HFFc6 (cell line): Measurements from ENCODE around the gene CLCN1. TPM values are rescaled to one million over a fixed set of nuclear protein-coding genes. Genes with fewer than 3 reads are reported as not detected.
A peak's percentile ranks its signal among the peaks of the same experiment; 100 is the strongest.

Source experiments
- DNase-seq: peaks from one replicate; pipeline ENCODE4 v3.0.0-alpha.2; 2018
- H3K27ac Mint-ChIP-seq: 2 replicates; pipeline ENCODE4 v1.8.0; 2020; ENCODE audit warnings: mild to moderate bottlenecking, mixed read lengths
- H3K27me3 Mint-ChIP-seq: 2 replicates; pipeline ENCODE4 v1.8.0; 2021; ENCODE audit warnings: mild to moderate bottlenecking, moderate library complexity, mixed read lengths; ENCODE audit not compliant: insufficient read depth
- H3K36me3 Mint-ChIP-seq: 2 replicates; pipeline ENCODE4 v1.8.0; 2021; ENCODE audit warnings: low read depth, mixed read lengths
- H3K4me1 Mint-ChIP-seq: 2 replicates; pipeline ENCODE4 v1.8.0; 2020; ENCODE audit warnings: low read depth, mixed read lengths
- H3K4me3 Mint-ChIP-seq: 2 replicates; pipeline ENCODE4 v1.8.0; 2020; ENCODE audit warnings: mild to moderate bottlenecking, moderate library complexity, mixed read lengths
- H3K9me3 Mint-ChIP-seq: 2 replicates; pipeline ENCODE4 v1.8.0; 2020; ENCODE audit warnings: mild to moderate bottlenecking, mixed read lengths
- total RNA-seq, 6 experiments: library from RNA; stranded (reverse); fragmentation: NEBNext Ultra II Directional; extraction: Animal tissue kit (Norgen Biotek cat#: 25700); gene quantifications; 2 replicates in 1 of 6; 3 replicates in 5 of 6; pipeline ENCODE4 v1.2.3, GENCODE V29; 2021
- TF ChIP-seq, protein P1 (sequence below): fragments of 200-600 bp; sonication (generic); IDR thresholded peaks from 2 replicates; pipeline ENCODE4 v1.5.0; 2021; ENCODE audit warnings: antibody characterized with exemption, mild to moderate bottlenecking

The CLCN1 gene
- total RNA-seq, 6 experiments from 2014 or later = not detected

DNA sequence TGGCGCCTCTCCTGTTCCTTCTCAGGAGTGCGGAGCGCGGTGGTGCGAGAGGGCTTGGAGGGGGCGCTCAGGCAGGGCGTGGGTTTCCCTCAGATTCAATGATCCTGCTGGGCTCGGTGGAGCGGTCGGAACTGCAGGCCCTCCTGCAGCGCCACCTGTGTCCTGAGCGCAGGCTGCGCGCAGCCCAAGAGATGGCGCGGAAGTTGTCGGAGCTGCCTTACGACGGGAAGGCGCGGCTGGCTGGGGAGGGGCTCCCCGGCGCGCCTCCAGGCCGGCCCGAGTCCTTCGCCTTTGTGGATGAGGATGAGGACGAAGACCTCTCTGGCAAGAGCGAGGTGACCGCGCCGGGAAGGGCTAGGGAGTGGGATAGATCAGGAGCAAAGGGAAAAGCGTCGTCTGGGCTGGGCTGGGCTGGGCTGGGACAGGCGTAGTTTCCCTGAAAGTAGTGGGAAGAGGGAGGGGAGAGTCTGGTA lies 29.6 kb downstream of the CLCN1 start:
- Mint-ChIP-seq H3K9me3 (no peaks in the 10 kb centered on the region), H3K27me3 (peaks cover 45% of the 10 kb centered on the region)

DNA sequence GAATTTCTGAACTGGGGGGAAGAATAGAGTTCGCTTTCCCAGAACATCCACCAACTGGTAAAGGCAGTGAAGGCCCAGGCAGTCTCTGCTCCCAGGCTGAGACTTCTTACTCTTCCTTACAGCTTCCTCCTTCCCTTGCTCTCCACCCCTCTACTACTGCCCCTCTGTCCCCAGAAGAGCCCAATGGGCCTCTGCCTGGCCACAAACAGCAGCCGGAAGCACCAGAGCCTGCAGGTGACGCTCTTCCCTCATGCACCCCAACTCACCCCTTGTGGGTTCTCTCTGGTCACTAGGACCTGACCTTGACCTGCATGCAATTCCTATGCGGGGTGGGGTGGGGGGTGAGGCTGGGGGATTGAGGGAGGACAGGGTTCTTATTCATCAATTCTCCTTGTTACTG lies 30.1 kb downstream of the CLCN1 start:
- no peaks in the 10 kb centered on the region for H3K9me3 Mint-ChIP-seq
- no peak overlapping the region for H3K27ac Mint-ChIP-seq
- TF ChIP-seq, protein P1, sequence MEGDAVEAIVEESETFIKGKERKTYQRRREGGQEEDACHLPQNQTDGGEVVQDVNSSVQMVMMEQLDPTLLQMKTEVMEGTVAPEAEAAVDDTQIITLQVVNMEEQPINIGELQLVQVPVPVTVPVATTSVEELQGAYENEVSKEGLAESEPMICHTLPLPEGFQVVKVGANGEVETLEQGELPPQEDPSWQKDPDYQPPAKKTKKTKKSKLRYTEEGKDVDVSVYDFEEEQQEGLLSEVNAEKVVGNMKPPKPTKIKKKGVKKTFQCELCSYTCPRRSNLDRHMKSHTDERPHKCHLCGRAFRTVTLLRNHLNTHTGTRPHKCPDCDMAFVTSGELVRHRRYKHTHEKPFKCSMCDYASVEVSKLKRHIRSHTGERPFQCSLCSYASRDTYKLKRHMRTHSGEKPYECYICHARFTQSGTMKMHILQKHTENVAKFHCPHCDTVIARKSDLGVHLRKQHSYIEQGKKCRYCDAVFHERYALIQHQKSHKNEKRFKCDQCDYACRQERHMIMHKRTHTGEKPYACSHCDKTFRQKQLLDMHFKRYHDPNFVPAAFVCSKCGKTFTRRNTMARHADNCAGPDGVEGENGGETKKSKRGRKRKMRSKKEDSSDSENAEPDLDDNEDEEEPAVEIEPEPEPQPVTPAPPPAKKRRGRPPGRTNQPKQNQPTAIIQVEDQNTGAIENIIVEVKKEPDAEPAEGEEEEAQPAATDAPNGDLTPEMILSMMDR = no peak
- no peaks in the 10 kb centered on the region for H3K36me3 Mint-ChIP-seq
- H3K27me3 Mint-ChIP-seq = peaks cover 42% of the 10 kb centered on the region
- H3K4me1 Mint-ChIP-seq = no peaks in the 10 kb centered on the region
- no peak overlapping the region for H3K4me3 Mint-ChIP-seq
- DNase-seq = no peak

More for the DNA sequence above, 29.6 kb downstream of the CLCN1 start:
- no peaks in the 10 kb centered on the region for H3K4me1 Mint-ChIP-seq
- H3K27ac Mint-ChIP-seq = no peak overlapping the region
- no peak for DNase-seq
- TF ChIP-seq, protein P1 = peak; percentile 45; the same call in 1 of the 2 replicates
- H3K4me3 Mint-ChIP-seq = no peak overlapping the region; the same call in 1 of the 2 replicates
- no peaks in the 10 kb centered on the region for H3K36me3 Mint-ChIP-seq

DNA sequence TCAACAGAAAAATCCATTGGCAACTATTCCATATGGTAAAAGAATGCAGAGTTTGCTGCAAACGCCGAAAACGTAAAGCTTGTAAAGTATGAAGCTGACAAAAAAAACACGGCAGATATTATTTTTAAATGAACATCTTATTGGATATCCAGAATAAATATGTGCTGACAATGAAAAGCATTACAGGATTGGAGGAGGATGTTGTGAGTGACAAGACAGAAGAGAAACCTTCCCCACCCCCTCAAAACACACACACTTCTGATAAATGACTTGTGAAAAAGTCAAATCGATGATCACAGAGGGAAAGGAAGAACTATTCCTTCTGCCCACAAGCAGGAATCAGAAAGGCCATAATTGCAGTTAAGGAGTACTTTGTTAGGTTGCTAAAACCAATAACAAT lies 32.0 kb downstream of the CLCN1 start:
- H3K4me3 Mint-ChIP-seq = no peak overlapping the region
- H3K36me3 Mint-ChIP-seq = no peaks in the 10 kb centered on the region
- H3K27ac Mint-ChIP-seq = no peak overlapping the region
- peaks cover 45% of the 10 kb centered on the region for H3K27me3 Mint-ChIP-seq
- TF ChIP-seq, protein P1 = no peak
- DNase-seq = no peak
- no peaks in the 10 kb centered on the region for H3K9me3 Mint-ChIP-seq
- H3K4me1 Mint-ChIP-seq = no peaks in the 10 kb centered on the region

DNA sequence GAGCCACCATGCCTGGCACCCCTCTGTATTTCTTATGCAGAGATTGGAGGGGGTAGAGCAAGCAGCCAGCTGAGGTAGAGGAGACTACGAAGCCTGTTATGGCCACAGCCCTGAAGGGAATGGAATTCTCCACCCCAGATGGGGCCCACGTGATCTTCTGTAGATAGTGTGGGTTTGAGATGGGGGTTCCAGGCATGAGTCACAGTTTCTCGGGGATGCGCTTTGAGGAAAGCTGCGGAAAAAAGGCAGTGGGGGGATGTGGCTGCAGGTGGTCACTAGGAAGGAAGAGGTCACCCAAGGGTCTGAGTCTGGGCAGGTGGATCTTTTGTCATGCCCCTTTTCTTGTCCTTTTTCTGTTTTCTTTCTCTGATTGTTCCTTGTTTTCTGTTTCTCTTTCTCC lies 35.1 kb downstream of the CLCN1 start:
- Mint-ChIP-seq H3K27ac (no peak overlapping the region), H3K4me3 (no peak overlapping the region), H3K27me3 (peaks cover 39% of the 10 kb centered on the region), H3K9me3 (no peaks in the 10 kb centered on the region), H3K36me3 (no peaks in the 10 kb centered on the region), H3K4me1 (no peaks in the 10 kb centered on the region)
- TF ChIP-seq, protein P1 = no peak
- no peak for DNase-seq

DNA sequence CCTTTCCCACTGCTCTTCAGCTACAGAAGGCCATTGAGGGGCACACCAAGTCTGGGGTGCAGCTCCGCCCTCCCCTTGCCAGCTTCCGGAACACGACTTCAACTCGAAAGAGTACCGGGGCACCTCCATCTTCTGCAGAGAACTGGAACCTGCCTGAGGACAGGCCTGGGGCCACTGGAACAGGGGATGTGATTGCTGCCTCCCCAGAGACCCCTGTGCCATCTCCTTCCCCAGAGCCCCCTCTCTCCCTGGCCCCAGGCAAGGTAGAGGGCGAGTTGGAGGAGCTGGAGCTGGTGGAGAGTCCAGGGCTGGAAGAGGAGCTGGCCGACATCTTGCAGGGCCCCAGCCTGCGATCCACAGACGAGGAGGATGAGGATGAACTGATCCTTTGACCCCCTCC lies 35.7 kb downstream of the CLCN1 start:
- TF ChIP-seq, protein P1 = no peak
- Mint-ChIP-seq H3K4me3 (no peak overlapping the region), H3K4me1 (no peaks in the 10 kb centered on the region)

DNA sequence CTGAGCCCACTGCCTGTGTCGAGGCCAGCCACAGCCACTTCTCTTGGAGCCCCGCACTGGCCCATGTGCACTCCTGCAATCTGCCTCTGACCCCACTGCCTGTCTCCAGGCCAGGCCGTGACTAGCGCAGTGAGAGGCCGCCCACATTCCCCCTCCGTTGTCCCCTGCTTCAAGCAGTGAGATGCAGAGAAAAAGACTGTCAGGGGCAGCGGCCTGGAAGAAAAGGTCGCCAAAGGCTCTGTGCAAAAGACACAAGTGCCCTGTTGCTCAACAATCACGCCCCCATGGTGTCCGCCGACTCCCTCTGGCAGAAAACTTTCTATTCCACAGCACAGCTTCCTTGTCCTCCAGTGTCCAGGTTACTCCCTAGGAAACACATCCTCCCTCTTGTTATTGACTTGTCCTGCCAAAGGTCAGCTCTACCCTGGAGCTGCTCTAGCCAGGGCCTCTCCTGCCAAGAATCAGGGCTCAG lies 36.7 kb downstream of the CLCN1 start:
- TF ChIP-seq, protein P1 = no peak
- Mint-ChIP-seq H3K27me3 (peaks cover 41% of the 10 kb centered on the region), H3K4me3 (no peak overlapping the region), H3K9me3 (no peaks in the 10 kb centered on the region), H3K36me3 (no peaks in the 10 kb centered on the region), H3K27ac (no peak overlapping the region), H3K4me1 (no peaks in the 10 kb centered on the region)
- DNase-seq = no peak

More for the DNA sequence above, 35.7 kb downstream of the CLCN1 start:
- DNase-seq = no peak
- Mint-ChIP-seq H3K36me3 (no peaks in the 10 kb centered on the region), H3K27me3 (peaks cover 39% of the 10 kb centered on the region), H3K9me3 (no peaks in the 10 kb centered on the region), H3K27ac (no peak overlapping the region)
